HG03175 (cell line): Measurements from ENCODE around the gene GJB1.
"Not testable (repeated sequence)": the region's sequence is repeated elsewhere in the genome, so short reads cannot be mapped to it uniquely, and the experiment has no call there.

Experiments used
- ATAC-seq: cut with Tn5 transposase; IDR thresholded peaks from one replicate; pipeline ENCODE4 v1.9.1; 2021; ENCODE audit warnings: mild to moderate bottlenecking, moderate library complexity; ENCODE audit not compliant: unreplicated experiment

The GJB1 gene

DNA sequence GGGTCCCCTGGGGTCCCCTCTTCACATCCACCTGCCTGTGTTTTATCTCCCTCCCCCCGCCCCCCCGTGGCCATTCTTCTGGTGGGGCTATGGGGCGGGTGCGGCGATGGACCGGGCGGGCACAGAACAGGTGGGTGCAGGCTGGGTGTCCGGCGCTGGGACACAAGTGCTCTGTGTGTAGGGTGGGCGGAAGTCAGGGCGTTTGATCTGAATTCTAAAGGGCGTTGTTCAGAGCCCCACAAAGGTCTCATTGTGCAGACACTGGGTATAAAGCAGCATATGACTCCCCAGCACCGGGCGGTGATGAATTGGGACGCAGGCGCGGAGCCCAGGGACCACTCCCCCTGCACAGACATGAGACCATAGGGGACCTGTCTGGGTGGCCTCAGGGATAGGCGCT is at the start of gene GJB1:
TSS of gene GJB1 (plus strand) at position 296 of the 400 bp plus-strand sequence. CDS start 484 bp downstream, outside the sequence.
- ATAC-seq = no peak

DNA sequence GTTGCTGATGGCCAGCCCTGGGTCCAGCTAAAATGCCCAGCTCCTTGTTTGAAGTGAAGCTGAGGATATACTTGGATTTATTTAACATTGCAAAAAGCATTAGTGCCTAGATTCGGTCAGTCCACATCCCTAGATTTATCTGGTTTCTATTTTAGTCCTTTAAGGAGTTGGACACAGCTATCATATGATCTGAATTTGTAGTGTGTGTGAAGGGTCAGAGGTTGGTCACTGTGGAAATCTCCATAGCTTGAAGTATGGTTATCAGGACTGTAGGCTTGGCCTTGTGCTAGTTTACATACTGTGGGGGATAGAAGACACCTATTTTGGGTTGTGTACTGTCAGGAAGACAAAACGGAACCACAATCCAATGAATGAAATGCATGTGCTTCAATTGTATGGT is 49.6 kb upstream of the GJB1 start:
- ATAC-seq = no peak

DNA sequence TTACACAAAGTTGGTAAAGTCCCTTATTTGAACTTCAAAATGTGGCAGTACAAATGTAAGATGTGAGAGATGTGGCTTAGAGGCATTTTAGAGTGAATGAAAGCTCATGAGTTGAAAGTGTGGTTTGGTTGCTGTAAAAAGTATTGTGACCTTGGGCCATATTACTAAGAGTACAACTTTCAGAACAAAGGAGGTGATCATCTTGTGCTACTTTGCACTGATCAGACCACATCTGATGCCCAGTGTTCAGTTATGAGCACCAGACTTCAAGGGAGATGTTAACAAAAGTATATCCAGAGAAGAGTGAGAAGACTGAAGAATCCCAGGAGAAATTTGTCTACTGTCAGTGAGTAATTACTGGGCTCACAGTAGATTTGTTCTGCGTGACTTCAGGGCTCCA is 48.2 kb upstream of the GJB1 start:
- no peak for ATAC-seq

DNA sequence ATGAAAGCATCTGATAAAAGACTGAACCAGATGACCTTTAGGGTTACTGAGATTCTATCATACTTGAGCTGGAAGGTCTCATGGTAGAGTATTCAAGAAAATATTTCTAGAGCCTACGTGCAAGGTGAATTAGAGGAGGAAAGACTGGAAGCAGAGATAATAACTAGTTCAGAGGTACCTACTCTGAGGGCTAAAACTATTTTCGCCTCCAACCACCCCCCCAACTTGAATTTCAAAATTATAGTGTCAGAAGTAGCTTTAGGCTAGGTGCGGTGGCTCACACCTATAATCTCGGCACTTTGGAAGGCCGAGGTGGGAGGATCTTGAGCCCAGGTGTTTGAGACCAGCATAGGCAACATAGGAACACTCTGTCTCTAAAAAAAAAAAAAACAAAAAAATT is 47.5 kb upstream of the GJB1 start:
- ATAC-seq = no peak

DNA sequence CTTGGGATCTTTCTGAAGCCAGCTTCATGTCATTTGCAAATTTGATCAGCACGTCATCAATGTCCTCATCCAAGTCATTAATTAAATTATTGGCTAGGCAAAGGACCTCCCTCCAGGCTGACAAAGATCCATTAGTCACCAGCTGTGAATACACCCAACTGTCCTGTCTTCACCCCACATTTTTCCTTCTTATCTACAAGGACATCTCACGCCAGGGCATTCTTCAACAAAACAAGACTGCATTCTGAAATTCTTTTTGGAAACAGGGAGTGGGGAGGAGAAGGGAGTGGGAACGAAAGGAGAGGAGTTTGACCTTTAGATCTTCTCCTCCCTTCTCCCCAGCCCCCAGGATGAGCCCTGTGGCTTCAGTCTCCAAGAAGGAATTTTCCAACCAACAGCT is 45.7 kb upstream of the GJB1 start:
- no peak for ATAC-seq

DNA sequence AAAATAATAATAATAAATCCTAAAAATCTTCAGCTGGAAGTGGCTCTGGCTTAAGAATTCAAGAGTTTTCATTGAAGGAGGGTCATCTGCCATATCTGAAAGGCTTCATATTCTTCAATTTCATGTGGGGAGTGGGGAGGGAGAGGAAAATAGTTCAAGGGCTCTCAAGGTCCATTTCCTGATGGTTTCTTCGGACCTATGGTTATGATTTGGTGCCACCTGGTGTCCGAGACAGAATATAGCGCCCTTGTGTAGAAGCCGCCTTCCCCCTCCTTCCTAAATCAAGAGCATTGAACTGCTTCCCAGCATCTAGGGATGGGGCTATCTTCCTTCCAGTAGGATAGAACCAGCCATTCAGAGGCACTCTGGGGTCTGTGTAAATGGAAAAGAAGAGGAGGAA is 44.1 kb upstream of the GJB1 start:
- no peak for ATAC-seq

DNA sequence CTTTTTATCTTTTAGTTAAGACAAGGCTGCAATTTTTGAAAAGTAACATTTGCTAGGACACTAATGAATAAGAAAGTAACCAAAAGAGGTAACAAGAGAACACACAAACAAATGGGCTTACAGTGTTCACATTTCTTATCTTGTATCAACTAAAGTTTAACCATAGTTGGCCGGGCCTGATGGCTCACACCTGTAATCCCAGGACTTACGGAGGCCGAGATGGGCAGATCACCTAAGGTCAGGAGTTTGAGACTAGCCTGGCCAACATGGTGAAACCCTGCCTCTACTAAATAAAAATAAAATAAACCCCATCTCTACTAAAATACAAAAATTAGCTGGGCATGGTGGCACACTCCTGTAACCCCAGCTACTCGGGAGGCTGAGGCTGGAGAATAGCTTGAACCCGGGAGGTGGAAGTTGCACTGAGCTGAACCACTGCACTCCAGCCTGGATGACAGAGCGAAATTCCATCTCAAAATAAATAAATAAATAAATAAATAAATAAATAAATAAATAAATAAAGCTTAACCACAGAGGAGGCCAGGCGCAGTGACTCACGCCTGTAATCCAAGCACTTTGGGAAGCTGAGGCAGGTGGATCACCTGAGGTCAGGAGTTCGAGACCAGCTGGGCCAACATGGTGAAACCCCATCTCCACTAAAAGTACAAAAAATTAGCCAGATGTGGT is 42.3 kb upstream of the GJB1 start:
- ATAC-seq = not testable (repeated sequence)

DNA sequence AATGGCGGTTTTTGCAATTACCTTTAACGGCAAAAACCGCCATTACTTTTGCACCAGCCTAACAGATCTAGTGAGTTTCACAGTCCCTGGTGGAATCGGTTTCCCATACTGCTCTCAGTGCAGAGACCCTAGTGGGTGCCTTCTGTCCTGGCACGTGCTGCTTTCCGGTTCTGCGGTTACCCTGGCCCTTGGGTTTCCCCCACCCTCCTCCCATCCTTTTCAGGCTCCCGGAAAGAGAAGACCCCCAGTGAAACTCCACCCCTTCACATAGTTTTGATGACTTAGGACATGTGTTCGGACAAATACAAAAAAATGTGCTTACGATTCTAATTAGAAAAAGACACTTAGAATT is 41.5 kb upstream of the GJB1 start:
- peak; percentile 35 for ATAC-seq

DNA sequence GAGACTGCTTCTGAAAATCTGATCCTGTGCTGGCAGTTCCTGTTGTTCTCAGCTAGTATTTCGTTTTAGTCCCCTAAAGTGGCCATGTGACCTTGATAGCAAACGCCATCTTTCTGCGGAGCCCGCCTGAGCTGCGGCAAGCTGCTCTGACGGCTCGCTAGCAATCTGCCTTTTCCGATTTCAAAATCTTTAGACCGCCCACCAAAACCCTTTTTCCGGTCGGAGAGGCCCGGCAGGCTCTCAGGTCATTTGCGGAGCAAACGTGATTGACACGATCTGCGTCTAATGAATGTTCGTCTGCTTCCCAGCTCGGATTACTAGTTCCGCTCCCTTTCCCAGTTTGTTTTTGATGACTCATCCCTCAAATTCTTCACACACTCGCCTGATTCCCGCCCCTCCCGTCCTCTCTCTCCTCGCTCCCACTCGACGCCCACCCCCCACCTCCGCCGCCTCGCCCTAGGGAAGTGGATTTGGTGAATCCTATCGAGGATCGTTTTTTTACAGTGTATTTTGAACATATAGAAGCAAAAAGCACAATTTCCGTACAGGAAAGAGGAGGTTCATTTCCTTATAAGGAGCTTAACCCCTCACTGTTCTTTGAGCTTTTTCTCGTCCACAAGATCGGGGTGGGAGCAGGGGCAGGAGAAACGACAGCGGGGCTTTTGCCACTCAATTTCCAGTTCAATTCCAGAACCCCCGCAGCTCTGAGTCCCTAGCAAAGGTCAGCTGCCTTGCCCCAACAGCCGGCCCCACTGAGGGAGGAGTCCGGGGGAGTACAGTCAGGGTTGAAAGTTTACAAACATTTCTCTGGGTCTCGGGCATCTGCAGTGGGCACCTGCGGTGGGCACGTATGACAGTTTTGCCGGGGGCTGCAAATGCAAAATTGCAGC is 40.9 kb upstream of the GJB1 start:
- peak; percentile 94 for ATAC-seq

DNA sequence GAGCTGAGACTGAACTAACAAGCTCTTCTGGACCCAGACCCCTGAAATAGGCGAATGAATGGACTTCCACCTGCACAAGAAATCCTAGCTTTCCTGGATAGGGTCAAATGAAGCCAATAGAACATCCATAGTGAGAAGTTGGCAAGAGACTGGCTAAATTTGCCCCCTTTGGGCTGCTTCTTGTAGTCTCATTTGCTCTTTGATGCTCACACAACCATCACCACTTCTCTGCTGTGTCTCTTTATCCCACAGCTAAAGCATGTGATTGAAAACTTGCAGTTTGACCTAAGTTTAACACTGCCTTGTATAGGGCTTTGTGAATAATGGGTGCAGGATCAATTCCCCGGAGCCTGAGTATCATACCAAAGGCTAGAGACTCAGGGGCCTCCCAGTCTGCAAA is 40.2 kb upstream of the GJB1 start:
- no peak for ATAC-seq

DNA sequence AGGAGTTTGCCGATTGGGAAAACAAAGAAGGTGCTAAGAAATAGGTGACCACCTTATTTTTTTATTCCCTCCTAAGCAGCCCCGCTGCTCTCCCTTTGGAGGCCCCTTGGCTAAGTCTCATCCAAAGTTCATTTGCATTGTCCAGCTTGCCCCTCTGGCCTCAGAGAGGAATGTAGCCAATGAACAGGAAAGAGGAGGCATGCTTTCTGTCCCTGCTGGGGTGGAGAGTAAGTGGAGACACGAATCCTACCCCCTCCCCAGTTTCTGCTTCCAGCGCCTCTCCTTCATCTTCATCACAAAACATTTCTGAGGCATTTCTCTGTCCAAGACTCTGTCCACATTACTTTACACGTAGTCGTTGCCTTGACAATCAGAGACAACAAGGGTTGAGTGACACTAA is 39.7 kb upstream of the GJB1 start:
- ATAC-seq = no peak

DNA sequence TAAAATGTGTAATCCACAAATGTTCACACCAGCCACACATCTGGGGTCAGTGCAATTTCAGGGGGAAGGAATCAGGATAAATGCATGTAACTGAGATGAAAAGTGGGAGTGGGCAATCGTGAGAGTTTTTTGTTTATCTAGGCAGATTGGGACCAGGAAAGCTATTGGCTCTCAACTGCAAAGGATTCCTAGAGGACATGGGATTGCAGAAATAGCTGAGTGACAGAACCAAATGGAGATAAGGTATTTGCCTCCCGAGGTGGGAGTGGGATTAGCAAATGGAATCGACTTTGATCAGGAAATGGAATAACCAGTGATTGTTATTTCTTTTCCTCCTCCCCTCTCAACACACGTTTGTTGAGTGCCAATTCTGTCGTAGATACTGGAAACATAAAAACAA is 38.9 kb upstream of the GJB1 start:
- no peak for ATAC-seq

DNA sequence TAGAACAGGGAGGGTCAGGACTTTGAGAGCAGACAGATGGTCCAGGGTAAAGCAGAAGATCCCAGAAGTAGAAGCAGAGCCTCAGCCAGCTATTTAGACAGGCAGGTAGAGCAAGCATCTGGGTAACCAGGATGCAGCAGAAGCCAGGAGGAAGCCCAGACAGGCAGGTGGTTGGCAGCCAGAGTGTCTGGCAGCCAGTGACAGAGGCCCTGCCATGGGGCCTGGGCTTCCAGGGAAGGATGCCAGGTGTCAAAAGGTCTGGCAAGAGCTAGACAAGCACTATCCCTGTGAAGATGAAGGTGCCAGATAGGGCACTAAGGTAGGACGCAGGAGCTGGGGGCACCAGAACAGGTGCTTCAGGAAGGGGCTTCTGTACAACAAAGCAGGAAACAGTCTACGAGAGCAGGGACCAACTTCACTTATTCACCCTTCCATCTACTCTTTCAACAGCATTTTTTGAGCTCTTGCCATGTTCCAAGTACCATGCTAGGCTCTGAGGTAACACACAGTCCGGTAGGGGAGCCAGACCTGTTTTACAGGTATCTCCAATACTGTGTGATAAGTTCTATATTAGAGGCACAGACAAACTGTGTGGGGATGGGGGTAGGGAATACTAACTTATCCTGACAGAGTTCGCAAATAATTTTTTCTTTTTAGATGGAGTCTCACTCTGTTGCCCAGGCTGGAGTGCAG is 38.1 kb upstream of the GJB1 start:
- ATAC-seq = no peak

DNA sequence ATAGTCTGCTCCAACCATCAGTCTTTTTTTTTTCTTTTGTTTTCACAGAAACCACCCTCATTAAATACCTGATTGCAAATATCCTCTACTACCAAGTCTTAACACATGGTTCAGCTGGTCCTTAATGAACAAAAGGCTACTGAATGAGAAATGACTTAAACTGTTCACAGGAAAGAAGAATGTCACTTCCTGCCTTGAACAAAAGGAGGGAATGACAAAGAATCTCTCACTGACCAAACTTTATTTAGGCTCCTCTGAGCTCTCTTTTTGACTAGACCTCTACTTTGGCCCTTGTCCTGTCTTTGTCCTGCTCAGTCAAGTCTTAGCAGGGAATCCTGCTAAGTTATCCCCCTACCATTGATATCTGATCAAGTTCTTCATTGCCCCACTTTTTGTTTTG is 31.8 kb upstream of the GJB1 start:
- no peak for ATAC-seq

DNA sequence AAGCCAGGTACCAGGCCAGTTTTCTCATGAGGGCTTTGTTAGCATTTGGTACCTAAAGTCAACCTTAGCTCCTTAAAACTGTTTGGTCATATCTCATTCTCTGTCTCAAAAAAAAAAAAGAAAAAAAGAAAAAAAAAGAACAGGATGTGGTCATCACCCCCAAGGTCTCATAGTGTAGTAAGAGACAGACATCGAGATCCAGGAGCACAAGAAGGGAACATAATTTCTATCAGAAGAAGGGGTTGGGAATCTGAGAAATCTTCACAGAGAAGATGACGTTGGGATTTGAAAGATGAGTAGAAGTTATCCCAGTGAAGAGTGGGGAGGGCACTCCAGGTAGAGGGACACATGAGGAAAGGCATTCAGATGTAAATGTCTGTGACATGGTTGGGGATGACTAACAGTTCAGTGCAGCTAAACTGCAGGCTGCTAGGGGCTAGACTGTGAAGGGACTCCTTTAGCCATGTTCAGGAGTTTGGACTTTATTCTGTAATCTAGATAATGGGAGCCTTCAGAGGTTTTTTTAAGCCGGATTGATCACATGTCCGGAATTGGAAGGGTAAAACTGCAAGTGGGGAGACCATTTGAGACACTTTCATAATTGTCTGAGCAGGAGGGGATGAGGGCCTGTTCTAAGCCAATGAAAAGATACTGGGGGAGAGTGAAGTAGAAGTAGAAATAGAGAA is 26.9 kb upstream of the GJB1 start:
- peak; percentile 59 for ATAC-seq

DNA sequence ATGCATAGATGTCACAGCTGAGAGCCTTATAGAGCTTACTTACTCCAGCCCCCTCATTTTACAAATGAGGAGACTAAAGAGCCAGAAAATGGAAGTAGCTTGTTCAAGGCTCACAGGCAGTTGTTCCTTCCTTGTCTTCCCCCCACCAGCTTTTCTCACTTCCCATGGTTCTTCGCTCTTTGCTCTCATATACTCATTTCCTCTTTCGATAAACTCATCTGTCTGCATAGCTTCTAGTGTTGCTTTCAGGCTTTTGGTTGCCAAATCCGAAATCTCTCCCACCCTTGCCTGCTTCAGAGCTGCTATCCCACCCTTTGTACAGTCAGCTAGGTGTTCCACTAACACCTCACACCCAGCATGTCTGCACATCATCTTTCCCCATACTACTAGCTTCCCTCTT is 25.0 kb upstream of the GJB1 start:
- peak; percentile 73 for ATAC-seq

DNA sequence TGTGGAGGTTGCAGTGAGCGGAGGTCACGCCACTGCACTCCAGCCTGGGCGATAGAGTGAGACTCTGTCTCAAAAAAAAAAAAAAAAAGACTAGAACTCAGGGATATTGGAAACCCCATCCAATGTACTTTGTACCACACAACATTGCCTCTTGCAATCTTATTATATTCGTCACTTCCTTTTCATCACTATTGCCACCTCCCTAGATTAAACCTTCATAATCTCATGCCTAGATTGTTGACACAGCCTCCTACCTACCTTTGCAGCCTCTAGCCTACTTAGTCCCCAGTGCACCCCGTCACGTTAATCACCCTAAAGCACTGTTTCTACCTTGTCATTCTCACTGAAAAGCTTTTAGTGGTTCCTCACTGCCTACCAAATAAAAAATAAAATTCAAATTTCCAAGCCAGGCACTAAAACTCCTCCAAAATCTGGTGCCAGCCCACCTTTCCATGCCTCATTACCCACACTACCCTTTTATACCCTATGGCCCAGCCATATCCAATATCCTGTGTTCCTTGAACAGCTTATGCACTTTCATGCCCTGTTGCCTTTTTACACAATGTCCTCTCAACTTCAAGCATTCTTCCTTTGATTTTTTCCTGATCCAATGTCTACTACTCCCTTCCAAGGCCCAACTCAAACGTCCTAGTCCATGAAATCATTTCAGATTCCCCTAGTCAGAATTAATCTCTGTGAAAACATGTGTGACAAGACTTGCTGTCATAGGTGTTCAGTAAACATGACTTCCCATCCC is 23.6 kb upstream of the GJB1 start:
- no peak for ATAC-seq

DNA sequence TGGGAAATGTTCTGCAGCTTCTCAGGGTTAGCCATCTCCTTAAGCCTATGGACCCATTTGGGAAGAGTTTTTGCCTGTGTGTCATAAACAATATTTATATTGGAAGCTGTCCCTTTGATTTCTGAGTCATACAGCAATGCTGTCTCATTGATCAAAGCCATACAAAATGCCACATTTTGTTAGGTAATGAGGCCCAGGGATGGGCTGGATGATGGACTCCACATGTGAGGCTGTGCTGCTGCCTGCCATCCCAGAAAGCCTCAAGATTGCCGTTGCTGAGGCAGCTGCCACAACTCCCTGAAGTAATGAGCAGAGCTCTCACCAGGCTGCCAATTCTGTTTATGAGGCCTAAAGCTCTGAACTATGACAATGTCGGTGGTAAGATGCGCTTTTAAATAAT is 12.2 kb upstream of the GJB1 start:
- ATAC-seq = no peak

DNA sequence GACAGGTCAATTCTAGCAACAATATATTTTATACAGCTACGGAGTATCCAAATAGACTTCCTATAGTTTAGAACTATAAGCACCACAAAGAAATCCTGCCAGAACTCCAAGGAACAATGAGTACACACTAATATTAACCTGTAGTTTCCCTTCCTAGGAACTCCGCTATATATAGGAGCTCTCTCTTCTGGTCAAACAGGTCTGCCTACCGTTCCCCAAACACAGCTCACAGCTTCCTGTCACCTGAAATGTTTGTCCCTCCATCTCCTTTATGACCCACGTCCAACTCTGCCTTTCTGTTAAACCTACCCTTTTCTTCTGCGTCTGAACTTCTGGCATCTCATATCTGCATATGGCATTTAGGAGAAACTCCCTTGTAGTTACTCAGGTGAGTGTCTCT is 10.5 kb upstream of the GJB1 start:
- no peak for ATAC-seq

DNA sequence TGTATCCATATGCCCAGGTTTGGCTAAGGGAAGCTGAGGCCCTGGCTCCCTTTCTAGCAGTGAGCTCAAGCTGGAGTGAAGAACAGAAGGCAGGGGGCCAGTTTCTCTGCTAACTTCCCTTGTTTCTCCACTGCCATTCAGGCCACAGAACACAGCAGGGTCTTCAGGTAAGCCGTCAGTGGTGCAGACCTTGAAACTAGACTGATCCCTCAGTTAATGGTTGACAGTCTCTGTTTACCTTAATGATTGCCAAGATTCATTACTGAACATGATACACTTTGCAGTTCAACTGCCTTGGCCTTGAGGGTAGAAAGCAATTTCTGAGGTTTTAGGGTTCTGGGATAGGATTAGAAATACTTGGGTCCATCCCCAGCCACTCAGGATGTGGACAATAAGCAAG is 8.9 kb upstream of the GJB1 start:
- no peak for ATAC-seq
